Measurements from ENCODE around the gene RASA3. TPM values are rescaled to one million over a fixed set of nuclear protein-coding genes. Genes with fewer than 3 reads are reported as not detected.
A peak's percentile ranks its signal among the peaks of the same experiment; 100 is the strongest.

RASA3 gene
- total and polyA plus RNA-seq, 9 of the 15 experiments (the other 6 are each of a cell fraction or from before 2014, with no cell fraction given): 0.72 to 25.3 (median 14.4) TPM

DNA sequence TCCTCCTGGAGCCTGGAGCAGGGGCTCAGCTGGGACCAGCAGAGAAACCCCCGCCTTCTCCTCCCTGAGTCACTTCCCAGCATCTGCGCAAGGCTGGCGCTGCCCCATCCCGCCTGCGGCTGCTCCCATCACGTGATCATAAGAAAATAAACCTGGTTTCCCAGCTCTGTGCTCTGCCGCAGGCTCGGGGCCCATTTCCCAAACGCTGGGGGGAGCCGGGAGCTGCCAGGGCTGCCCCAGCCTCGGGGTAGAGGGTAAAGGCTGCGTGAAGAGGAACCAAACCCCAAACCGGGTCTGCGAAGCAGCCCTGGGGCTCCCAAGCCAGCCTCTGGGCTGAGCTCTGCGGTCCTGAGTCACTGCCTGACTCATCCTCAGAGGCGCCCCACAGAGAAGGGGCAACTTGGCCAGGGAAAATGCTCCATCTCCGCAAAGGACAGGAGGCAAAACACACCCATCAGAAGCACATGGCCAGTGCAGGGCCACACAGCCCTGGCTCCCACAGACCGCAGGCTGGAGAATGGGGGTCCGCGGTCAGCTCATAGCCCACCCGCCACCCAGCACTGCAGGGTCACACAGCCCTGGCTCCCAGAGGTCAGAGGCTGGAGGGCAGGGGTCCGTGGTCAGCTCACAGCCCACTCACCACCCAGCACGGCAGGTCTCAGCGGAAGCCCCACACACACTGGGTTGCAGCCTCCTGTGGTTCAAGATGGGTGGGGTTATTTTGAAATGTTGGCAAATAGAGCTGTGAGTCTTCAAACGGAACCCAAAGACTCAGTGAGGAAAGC, 67.1 kb downstream of the RASA3 start (continued):
- TF ChIP-seq, protein P1, sequence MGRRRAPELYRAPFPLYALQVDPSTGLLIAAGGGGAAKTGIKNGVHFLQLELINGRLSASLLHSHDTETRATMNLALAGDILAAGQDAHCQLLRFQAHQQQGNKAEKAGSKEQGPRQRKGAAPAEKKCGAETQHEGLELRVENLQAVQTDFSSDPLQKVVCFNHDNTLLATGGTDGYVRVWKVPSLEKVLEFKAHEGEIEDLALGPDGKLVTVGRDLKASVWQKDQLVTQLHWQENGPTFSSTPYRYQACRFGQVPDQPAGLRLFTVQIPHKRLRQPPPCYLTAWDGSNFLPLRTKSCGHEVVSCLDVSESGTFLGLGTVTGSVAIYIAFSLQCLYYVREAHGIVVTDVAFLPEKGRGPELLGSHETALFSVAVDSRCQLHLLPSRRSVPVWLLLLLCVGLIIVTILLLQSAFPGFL (CRISPR knock-in tag; IDR thresholded peaks at IDR 0.05): no peak
- TF ChIP-seq, protein P2, sequence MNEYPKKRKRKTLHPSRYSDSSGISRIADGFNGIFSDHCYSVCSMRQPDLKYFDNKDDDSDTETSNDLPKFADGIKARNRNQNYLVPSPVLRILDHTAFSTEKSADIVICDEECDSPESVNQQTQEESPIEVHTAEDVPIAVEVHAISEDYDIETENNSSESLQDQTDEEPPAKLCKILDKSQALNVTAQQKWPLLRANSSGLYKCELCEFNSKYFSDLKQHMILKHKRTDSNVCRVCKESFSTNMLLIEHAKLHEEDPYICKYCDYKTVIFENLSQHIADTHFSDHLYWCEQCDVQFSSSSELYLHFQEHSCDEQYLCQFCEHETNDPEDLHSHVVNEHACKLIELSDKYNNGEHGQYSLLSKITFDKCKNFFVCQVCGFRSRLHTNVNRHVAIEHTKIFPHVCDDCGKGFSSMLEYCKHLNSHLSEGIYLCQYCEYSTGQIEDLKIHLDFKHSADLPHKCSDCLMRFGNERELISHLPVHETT (CRISPR knock-in tag; conservative IDR thresholded peaks at IDR 0.05 in 1 of 2, IDR thresholded peaks at IDR 0.05 in 1 of 2): 0 out of 4 replicates have a peak, but pooled peaks of 1 of the 2 experiments have one; percentile 44
- TF ChIP-seq ZNF436 (CRISPR knock-in tag; IDR thresholded peaks at IDR 0.05) (no peak), ATF3 (IDR thresholded peaks at IDR 0.05) (peak; percentile 95), ATF3 (CRISPR knock-in tag; conservative IDR thresholded peaks at IDR 0.05) (peak; percentile 80), SMARCC2 (IDR thresholded peaks at IDR 0.05; ENCODE audit: low read depth) (peak; percentile 80; the same call in 1 of the 2 replicates), NR2C1 (IDR thresholded peaks at IDR 0.05) (peak; percentile 32; the same call in 1 of the 2 replicates), NR2C1 (tag; IDR thresholded peaks at IDR 0.05) (no peak), ZNF395 (CRISPR knock-in tag; IDR thresholded peaks at IDR 0.05) (0 out of 2 replicates have a peak, but pooled peaks have one; percentile 38), JUN (IDR thresholded peaks at IDR 0.05; ENCODE audit: borderline replicate concordance, low read depth, low read length) (peak; percentile 91), JUN (CRISPR knock-in tag; IDR thresholded peaks at IDR 0.05; ENCODE audit: borderline replicate concordance) (no peak), MNT (conservative IDR thresholded peaks at IDR 0.05) (peak; percentile 79 to 83), USF1 (CRISPR knock-in tag; IDR thresholded peaks at IDR 0.05) (peak; percentile 93), CXXC5 (CRISPR knock-in tag; IDR thresholded peaks at IDR 0.05) (peak; percentile 55), BHLHE40 (IDR thresholded peaks at IDR 0.05; ENCODE audit: low read length) (peak; percentile 86), DPF2 (IDR thresholded peaks at IDR 0.05) (peak; percentile 90)
- TF ChIP-seq, protein P3, sequence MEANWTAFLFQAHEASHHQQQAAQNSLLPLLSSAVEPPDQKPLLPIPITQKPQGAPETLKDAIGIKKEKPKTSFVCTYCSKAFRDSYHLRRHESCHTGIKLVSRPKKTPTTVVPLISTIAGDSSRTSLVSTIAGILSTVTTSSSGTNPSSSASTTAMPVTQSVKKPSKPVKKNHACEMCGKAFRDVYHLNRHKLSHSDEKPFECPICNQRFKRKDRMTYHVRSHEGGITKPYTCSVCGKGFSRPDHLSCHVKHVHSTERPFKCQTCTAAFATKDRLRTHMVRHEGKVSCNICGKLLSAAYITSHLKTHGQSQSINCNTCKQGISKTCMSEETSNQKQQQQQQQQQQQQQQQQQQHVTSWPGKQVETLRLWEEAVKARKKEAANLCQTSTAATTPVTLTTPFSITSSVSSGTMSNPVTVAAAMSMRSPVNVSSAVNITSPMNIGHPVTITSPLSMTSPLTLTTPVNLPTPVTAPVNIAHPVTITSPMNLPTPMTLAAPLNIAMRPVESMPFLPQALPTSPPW (CRISPR knock-in tag; IDR thresholded peaks at IDR 0.05): peak; percentile 61

Measured in K562 (cell line).